SK-N-SH (cell line): ENCODE data around the gene USP11. TPM values are rescaled to one million over a fixed set of nuclear protein-coding genes. Genes with fewer than 3 reads are reported as not detected.

Experiments used
- CTCF ChIA-PET: fragments of 300-600, 350-600 bp; formaldehyde crosslinking; extraction: SDS; loops from one replicate; lab custom pipeline; 2021; lab: Yijun Ruan, JAX
- POLR2A ChIA-PET: fragments of 350-600 bp; sonication (Branson Sonifier 250); formaldehyde crosslinking; extraction: SDS; loops from one replicate; lab custom pipeline; 2020; ENCODE audit warnings: antibody characterized with exemption, inconsistent platforms; lab: Yijun Ruan, JAX
- DNase-seq: peaks from one replicate; pipeline ENCODE4 v3.0.0; 2012
- H2AFZ ChIP-seq: fragments of 200-600 bp; sonication (generic); 2 replicates; pipeline ENCODE4 v1.8.1; 2016; ENCODE audit warnings: antibody characterized with exemption, mild to moderate bottlenecking, low read depth
- H3F3A ChIP-seq: fragments of 200-600 bp; sonication (generic); replicated peaks from 2 replicates; pipeline ENCODE3; 2016; ENCODE audit warnings: antibody characterized with exemption, mild to moderate bottlenecking; ENCODE audit not compliant: insufficient read depth
- H3K27ac ChIP-seq, 2 experiments: fragments of 200-500 bp in 1 of 2; fragments of 200-600 bp in 1 of 2; sonication (Bioruptor generic) in 1 of 2; sonication (generic), shearing (Covaris generic) in 1 of 2; 2 replicates each; pipeline versions ENCODE4 v1.5.1 to v1.6.1; 2014 to 2016; ENCODE audit warnings: low read depth in 2 of 2, inconsistent platforms in 1 of 2, low read length in 1 of 2, mild to moderate bottlenecking in 1 of 2, mixed read lengths in 1 of 2
- H3K27me3 ChIP-seq: fragments of 200-600 bp; sonication (generic), shearing (Covaris generic); 2 replicates; pipeline ENCODE4 v1.6.1; 2016; ENCODE audit warnings: mixed run types; ENCODE audit not compliant: insufficient read depth
- H3K36me3 ChIP-seq, 2 experiments: fragments of 200-500 bp in 1 of 2; fragments of 200-600 bp in 1 of 2; sonication (Bioruptor generic) in 1 of 2; sonication (generic) in 1 of 2; replicated peaks in 1 of 2; 2 replicates each; pipeline versions ENCODE3 to v1.5.1; 2014 to 2016; ENCODE audit warnings: low read length in 1 of 2, mild to moderate bottlenecking in 1 of 2; ENCODE audit not compliant: insufficient read depth in 2 of 2, control insufficient read depth in 1 of 2
- H3K4me1 ChIP-seq, 2 experiments: fragments of 200-500 bp in 1 of 2; fragments of 200-600 bp in 1 of 2; sonication (Bioruptor generic) in 1 of 2; sonication (generic), shearing (Covaris generic) in 1 of 2; 2 replicates each; pipeline versions ENCODE4 v1.5.1 to v1.6.1; 2014 to 2016; ENCODE audit warnings: low read depth in 1 of 2, low read length in 1 of 2, mixed run types in 1 of 2; ENCODE audit not compliant: insufficient read depth in 2 of 2, control insufficient read depth in 1 of 2
- H3K4me2 ChIP-seq: fragments of 200-600 bp; sonication (generic), shearing (Covaris generic); 2 replicates; pipeline ENCODE4 v1.6.1; 2017; ENCODE audit warnings: mixed run types
- H3K4me3 ChIP-seq, 2 experiments: fragments of 200-500 bp in 1 of 2; fragments of 200-600 bp in 1 of 2; sonication (Bioruptor generic) in 1 of 2; sonication (generic), shearing (Covaris generic) in 1 of 2; 2 replicates each; pipeline versions ENCODE4 v1.5.1 to v1.8.1; 2014 to 2016; ENCODE audit warnings: low read depth in 2 of 2, inconsistent platforms in 1 of 2, low read length in 1 of 2, mild to moderate bottlenecking in 1 of 2, mixed read lengths in 1 of 2, moderate library complexity in 1 of 2
- H3K79me2 ChIP-seq: fragments of 200-600 bp; sonication (generic); 2 replicates; pipeline ENCODE4 v1.8.1; 2017; ENCODE audit warnings: mild to moderate bottlenecking; ENCODE audit not compliant: insufficient read depth
- H3K9ac ChIP-seq: fragments of 200-600 bp; sonication (generic); 2 replicates; pipeline ENCODE4 v1.6.1; 2017; ENCODE audit warnings: mixed run types
- H3K9me2 ChIP-seq: fragments of 200-600 bp; sonication (generic); 2 replicates; pipeline ENCODE4 v1.6.1; 2017; ENCODE audit warnings: mixed run types
- H3K9me3 ChIP-seq: fragments of 200-600 bp; sonication (generic); 2 replicates; pipeline ENCODE4 v1.6.1; 2017; ENCODE audit warnings: mixed run types, mild to moderate bottlenecking, moderate library complexity
- H4K20me1 ChIP-seq: fragments of 200-600 bp; sonication (generic); 2 replicates; pipeline ENCODE4 v1.6.1; 2017; ENCODE audit warnings: mild to moderate bottlenecking, mixed run types; ENCODE audit not compliant: insufficient read depth
- CTCF ChIP-seq: fragments of 200-600 bp; sonication (generic); IDR thresholded peaks from 2 replicates; pipeline ENCODE4 v1.6.1; 2017; ENCODE audit warnings: antibody characterized with exemption, mild to moderate bottlenecking, moderate library complexity
- ELF1 ChIP-seq: IDR thresholded peaks from 2 replicates; pipeline ENCODE4 v1.4.0; 2012
- EZH2phosphoT487 ChIP-seq: fragments of 200-600 bp; sonication (generic); IDR thresholded peaks from 2 replicates; pipeline ENCODE4 v1.6.1; 2017; ENCODE audit warnings: low read depth, mixed run types, mild to moderate bottlenecking, antibody characterized with exemption, moderate library complexity, borderline replicate concordance
- IRF3 ChIP-seq: fragments of 150-350 bp; IDR thresholded peaks from 2 replicates; pipeline ENCODE4 v1.6.1; 2016; ENCODE audit warnings: mild to moderate bottlenecking, low read depth, low read length
- MAX ChIP-seq: IDR thresholded peaks from 2 replicates; pipeline ENCODE4 v1.4.0; 2012; ENCODE audit warnings: low read depth
- NFIC ChIP-seq: IDR thresholded peaks from 2 replicates; pipeline ENCODE4 v1.4.0; 2012; ENCODE audit warnings: borderline replicate concordance
- NRF1 ChIP-seq: IDR thresholded peaks from 2 replicates; pipeline ENCODE4 v1.6.1; 2012; ENCODE audit warnings: low read depth, mild to moderate bottlenecking, low read length
- POLR2AphosphoS5 ChIP-seq: IDR thresholded peaks from 2 replicates; pipeline ENCODE4 v1.6.1; 2012; ENCODE audit warnings: low read depth, low read length
- RCOR1 ChIP-seq: fragments of 150-350 bp; IDR thresholded peaks from 2 replicates; pipeline ENCODE4 v1.6.1; 2017; ENCODE audit warnings: antibody characterized with exemption, low read length
- SIN3A ChIP-seq: IDR thresholded peaks from 2 replicates; pipeline ENCODE4 v1.6.1; 2012; ENCODE audit warnings: low read depth, mild to moderate bottlenecking, low read length, moderate library complexity, borderline replicate concordance
- USF2 ChIP-seq: fragments of 150-350 bp; IDR thresholded peaks from 2 replicates; pipeline ENCODE4 v1.6.1; 2017; ENCODE audit warnings: antibody characterized with exemption, low read length, low read depth, borderline replicate concordance
- WGBS: methylation state at CpG from one replicate; pipeline ENCODE4 v1.1.6; 2017; ENCODE audit warnings: low lambda C conversion rate; 5-methylcytosine and 5-hydroxymethylcytosine counted together
- polyA plus RNA-seq, 3 experiments: library from polyadenylated mRNA; depleted of rRNA; stranded (reverse); fragments of >200 nt; gene quantifications; 2 replicates each; pipeline ENCODE4 v1.2.3, GENCODE V29; 2012

USP11 gene
- polyA plus RNA-seq, 1 of the 3 experiments (the other 2 are of a cell fraction) = 53.1 TPM

- H4K20me1 ChIP-seq = peaks cover 60% of the 10 kb centered on the region
- H3K36me3 ChIP-seq = peaks cover 13 to 36% of the 10 kb centered on the region in 2 experiments
- H3K79me2 ChIP-seq = peaks cover 57% of the 10 kb centered on the region
- CTCF ChIA-PET = interaction anchor here (1.0 kb wide), 1 partner anchor 13 kb away, joined by 3 read pairs; no protein-coding TSS in a partner anchor
- H3K27me3 ChIP-seq = no peaks in the 10 kb centered on the region
- peak; percentile 71 for DNase-seq
- TF ChIP-seq CTCF = no peak
- TF ChIP-seq, all 33 proteins: peak for 0
- Histone ChIP-seq H2AFZ (peak overlapping the region; percentile 84), H3K27ac (peak overlapping the region; percentile 92 to 96), H3K4me1 (peaks cover 7 to 28% of the 10 kb centered on the region in 2 experiments; a peak in 3 of 4 replicates), H3F3A (peaks cover 21% of the 10 kb centered on the region), H3K9me3 (no peaks in the 10 kb centered on the region), H3K4me3 (peak overlapping the region; percentile 88 to 90), H3K9me2 (no peaks in the 10 kb centered on the region), H3K9ac (peak overlapping the region; percentile 95), H3K4me2 (peak overlapping the region; percentile 98)
- 16% methylated on average over 17 of the region's 60 CpGs for WGBS
- POLR2A ChIA-PET = interaction anchor here (0.6 to 0.8 kb wide), 2 partner anchors 14 to 21 kb away, joined by 3 to 5 read pairs; partner anchors contain the start of gene USP11
Measured at GRCh38 chrX:47218920-47219815, 13.6 kb upstream of the USP11 start.

- CTCF ChIA-PET = interaction anchor here (1.2 kb wide), 1 partner anchor 302 kb away, joined by 3 read pairs; no protein-coding TSS in a partner anchor
- peaks cover 2 to 22% of the 10 kb centered on the region in 2 experiments; a peak in 3 of 4 replicates for H3K4me1 ChIP-seq
- H4K20me1 ChIP-seq = peaks cover 56% of the 10 kb centered on the region
- DNase-seq = no peak
- no peak overlapping the region for H3K27ac ChIP-seq
- H3K4me3 ChIP-seq = no peak overlapping the region
- no peaks in the 10 kb centered on the region for H3K9me2 ChIP-seq
- POLR2A ChIA-PET = interaction anchor here (1.5 kb wide), 1 partner anchor 11 kb away, joined by 3 read pairs; the partner anchor contains the start of gene USP11
- no peaks in the 10 kb centered on the region for H3K9me3 ChIP-seq
- H3K36me3 ChIP-seq = peaks cover 19 to 38% of the 10 kb centered on the region in 2 experiments
- 85% methylated on average over 3 of the region's 4 CpGs for WGBS
- no peak overlapping the region for H2AFZ ChIP-seq
- H3K4me2 ChIP-seq = 0 out of 2 replicates have a peak overlapping the region, but pooled peaks have one; percentile 98
- H3K9ac ChIP-seq = no peak overlapping the region
- no peak for TF ChIP-seq MAX
- no peak for TF ChIP-seq NFIC
- TF ChIP-seq RCOR1 = no peak
- no peak for TF ChIP-seq IRF3
- no peak for TF ChIP-seq NRF1
- TF ChIP-seq ELF1 = no peak
- no peak for TF ChIP-seq POLR2AphosphoS5
- TF ChIP-seq SIN3A = no peak
- no peak for TF ChIP-seq USF2
- no peak for TF ChIP-seq EZH2phosphoT487
- peaks cover 8% of the 10 kb centered on the region for H3F3A ChIP-seq
- peaks cover 57% of the 10 kb centered on the region for H3K79me2 ChIP-seq
- H3K27me3 ChIP-seq = no peaks in the 10 kb centered on the region
Measured at GRCh38 chrX:47221756-47222155, 11.1 kb upstream of the USP11 start.
